Stimulated activated CD8-positive, alpha-beta memory T cell treated with anti-CD3 and anti-CD28 coated beads, Interleukin-7, amount 100 ng/mL, for 1 hour (primary cell): ENCODE data around the gene CBLIF.
"Not testable (repeated sequence)": the region's sequence is repeated elsewhere in the genome, so short reads cannot be mapped to it uniquely, and the experiment has no call there.

Source experiments
- DNase-seq, 2 donors: peaks; one replicate each; pipeline ENCODE4 v3.0.0-alpha.2; 2020; ENCODE audit warnings: low read depth in 2 of 2

Gene CBLIF

DNA sequence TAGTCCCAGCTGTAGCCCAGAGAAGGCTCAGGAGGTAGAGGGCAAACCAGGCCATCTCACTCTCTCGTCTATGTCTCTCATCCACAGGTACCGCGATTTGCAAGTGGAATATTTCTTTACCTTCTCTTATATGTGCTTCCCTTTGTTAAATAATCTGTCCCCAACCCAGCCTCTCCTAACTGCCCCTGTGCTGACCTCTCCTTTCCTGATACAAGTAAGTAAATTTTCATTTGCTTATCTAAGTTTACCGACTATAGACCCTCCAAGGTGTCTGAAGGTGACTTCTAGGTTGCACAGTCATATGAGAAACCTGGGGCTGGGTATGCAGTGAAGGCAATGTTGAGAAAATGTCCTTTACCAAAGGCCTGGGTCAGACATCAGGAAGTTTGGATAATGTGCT, at the start of gene CBLIF:
Gene CBLIF (minus strand): TSS at position 101 of the 400 bp plus-strand sequence. CDS start 46 bp downstream, at position 55.
- DNase-seq: no peak

DNA sequence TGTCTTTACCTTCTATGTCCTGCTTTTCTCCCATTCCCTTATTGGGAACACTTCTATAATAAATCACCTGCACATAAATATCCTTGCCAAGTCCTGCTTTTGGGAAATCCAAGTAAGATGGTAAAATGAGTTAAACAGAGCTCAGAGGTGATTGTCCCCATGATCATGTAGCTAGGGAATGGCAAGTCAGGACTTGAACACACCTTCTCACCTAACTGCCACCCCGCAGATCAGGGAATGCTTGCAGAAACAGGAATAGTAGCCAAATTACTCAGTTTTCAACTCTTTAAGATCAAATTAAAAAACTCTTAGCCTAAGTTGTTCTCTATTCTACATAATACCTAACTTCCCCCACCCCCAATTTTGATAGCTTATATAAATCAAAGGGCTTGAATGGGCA, 49.3 kb upstream of the CBLIF start:
- no peak for DNase-seq

DNA sequence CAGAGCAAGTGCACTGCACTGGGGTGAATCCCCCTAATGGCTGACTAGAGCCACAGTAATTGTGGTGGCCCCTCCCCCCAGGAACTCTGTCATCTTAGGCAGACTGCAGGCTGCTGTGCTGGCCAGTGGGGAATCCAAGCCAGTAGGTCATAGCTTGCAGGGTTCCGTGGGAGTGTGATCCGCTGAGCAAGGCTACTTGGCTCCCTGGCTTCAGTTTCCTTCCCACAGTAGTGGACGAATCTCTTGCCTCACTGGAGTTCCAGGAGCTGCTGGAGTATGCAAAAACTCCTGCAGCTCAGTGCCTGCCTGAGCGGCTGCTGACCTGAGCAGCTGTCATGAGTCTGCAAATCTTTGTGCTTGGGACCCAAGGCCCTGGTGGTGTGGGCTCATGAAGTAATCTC, 46.5 kb upstream of the CBLIF start:
- DNase-seq: no peak

DNA sequence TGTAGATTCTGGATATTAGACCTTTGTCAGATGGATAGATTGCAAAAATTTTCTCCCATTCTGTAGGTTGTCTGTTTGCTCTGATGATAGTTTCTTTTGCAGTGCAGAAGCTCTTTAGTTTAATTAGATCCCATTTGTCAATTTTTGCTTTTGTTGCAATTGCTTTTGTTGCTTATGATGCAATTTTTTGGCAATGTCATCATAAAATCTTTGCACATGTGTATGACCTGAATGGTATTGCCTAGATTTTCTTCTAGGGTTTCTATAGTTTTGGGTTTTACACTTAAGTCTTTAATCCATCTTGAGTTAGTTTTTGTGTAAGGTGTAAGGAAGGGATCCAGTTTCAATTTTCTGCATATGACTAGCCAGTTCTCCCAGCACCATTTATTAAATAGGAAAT, 41.9 kb upstream of the CBLIF start:
- not testable (repeated sequence) for DNase-seq

DNA sequence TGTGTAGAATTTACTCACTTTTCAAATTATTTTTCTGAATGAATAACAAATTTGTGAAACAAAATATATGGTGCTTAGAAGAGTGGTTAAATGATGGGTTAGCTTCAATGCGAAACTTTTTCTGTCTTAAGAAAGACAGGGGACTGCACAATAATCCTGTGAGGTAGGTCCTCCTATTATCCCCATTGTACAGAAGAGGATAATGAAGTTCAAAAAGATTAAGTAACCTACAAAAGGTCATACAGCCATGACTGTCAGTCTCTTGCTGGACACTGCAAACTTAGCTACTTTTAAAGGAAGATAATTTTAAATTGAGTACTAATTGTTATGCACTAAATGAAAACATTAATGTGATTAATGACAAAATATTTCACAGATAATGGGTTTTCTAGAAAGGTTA, 38.3 kb upstream of the CBLIF start:
- DNase-seq: no peak

DNA sequence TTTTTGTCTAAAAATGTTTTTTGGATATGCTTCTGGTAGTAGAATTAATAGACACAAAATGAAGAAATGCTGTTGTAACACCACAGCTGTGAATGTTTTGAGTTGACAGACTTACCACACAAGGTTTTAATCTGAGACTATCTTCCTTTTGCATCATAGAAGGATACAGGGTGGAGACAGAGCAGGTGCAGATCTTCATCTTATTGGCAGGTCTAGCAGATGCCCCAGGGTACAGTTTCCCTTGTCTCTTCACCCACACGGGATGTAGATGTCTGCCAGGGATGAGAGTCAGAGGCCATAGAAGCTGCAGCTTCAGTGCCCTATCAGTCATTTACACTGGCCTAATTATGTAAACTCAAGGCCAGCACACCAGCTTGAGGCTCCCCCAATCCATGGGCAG, 34.3 kb upstream of the CBLIF start:
- DNase-seq: no peak

DNA sequence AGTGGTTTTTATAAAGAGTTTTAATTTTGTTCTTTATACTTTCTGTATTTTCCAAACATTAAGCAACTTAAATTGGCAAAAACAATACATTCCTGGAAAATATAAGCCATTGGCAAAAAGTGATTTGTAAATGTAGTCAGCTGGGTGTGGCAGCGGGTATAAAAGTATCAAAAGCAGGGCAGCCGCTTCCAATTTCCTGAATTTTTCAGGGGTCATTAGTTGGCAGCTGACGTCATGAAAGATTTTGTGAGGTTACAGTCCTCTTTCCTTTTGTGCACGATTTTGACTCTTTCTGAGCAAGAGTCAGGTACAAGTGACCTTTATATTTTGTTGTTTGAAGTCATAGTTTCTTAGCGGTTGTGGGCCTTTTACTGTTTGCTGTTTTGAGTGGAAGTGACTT, 33.3 kb upstream of the CBLIF start, which contains the start of gene OOSP3:
Gene OOSP3 (plus strand): TSS at position 208 of the 400 bp plus-strand sequence. CDS start 27 bp downstream, at position 235.
- no peak for DNase-seq

DNA sequence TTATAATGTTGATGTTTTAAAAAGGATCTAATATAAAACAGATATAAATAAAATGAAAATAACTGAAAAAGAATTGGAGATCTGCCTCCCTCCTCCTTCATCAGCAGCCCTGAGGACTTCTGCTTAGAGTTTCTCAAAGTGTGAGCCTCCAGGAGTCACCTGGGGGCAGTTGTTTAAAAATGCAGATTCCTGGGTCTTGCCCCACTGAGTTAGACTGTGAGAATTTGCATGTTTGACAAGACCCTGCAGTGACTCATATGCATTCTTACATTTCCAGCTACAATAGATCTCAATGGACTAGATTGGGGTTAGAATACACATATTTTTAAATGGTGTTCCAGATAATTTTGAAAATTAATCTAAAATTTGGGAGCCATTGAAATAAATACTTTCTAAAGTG, 32.5 kb upstream of the CBLIF start:
- no peak for DNase-seq

DNA sequence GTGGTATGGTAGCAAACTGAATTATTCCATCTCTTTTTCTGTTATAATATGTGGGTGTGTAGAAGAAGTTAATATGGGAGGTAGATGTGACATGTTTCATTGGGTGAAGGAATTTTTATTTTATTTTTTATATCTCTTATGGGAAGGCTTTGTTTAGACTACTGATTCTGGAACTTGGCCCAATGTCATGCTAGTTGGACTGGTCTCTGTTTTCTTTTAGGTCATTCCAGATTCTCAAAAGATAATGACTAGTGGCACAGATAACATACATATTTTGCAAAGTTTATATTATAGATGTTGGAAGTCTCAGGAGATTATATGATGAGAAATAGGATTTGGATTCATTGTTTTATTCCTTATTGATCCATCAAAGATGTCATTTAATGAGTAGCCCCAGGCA, 32.0 kb upstream of the CBLIF start:
- DNase-seq: no peak

DNA sequence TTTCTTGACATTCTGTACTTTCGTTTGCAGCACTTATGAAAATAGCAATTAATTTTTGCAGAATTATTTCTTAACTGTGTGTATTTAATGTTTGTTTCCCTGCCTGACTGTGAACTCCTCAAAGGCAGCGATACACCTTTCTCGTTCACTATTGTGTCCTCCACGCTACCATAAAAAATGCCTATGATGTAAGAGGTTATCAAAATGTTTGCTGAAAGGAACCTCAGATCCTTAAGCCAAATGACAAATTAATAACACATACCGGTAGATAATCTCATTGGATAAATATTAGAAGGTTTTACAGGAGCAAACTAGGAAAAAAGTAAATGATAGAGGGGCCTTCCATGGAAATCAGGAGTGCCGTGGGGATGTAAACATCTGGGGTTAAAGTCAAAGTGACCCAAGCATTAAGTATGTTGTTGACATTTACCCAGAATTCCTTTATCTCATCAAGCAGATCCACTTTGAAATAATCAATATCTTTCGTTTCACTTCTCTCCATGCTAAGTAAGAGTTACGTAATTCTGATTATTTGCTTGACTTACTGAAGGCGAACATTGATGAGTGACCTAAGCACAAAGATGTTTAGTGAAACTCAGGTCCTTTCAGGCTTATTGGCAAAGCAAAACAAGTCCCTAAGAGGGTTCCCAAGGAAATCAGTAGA, 30.7 kb upstream of the CBLIF start:
- DNase-seq: no peak

DNA sequence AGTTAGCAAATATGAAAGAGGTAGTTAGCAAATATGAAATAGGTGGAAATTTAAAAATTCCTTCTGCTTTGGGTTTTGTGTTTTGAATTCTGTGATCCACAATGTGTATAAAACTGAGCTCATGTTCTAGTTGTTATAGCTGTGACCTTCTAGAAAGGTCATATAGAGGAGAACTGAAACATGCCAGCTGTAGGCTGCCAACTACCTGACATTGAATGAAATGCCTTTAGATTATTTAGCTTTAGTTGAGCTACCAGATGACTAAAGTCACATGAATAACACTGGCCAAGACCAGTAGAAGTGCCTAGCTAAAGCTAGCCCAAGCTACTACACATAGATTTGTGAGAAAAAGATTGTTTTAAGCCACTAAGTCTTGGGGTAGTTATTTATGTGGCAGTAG, 26.8 kb upstream of the CBLIF start:
- no peak for DNase-seq

DNA sequence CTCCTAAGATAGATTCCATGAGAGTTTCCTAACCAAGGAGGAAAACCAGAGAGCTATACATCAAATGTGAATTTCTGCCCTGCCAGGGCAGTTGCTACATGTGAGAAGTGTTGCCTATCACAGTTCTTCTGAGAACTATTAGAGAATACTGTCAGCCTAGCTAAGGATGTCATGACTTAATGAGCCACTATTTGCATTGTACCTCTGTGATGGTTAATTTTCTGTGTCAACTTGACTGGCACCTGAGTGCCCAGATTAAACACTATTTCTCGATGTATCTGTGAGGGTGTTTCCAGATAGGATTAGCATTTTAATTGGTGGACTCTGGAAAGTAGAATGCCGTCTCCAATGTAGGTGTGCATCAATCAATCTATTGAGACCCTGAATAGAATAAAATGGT, 22.6 kb upstream of the CBLIF start:
- no peak for DNase-seq

DNA sequence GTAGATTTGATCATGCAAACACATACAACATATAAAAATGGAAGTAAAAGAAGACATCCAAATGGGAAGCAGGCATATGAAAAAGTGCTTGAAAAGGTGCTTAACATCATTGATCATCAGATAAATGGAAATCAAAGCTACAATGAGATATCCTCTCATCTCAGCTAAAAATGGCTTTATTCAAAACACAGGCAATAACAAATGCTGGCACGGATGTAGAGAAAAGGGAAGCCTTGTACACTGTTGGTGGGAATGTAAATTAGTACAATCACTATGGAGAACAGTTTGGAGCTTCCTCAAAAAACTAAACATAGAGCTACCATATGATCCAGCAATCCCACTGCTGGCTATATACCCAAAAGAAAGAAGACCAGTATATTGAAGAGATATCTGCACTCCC, 21.5 kb upstream of the CBLIF start:
- no peak for DNase-seq

DNA sequence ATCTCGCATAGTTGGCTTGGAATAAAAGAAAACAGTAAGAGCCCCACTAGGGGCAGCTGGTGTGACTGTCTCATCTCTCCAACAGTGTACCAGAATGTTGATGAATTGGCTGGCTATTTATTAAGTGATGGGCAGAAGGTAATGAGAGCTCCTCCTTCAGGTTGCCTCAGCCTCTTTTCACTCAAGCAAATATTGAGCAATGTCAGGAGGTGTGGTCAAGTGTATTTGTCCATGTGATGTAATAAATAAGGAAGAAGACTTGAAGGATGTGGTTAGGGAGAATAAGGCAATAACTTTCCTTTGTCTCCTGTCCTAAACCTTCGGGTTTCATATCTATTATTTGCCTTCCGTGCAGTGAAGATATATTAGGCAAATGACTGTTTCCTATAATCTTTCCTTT, 21.1 kb upstream of the CBLIF start, which contains the start of gene TCN1:
Gene TCN1 (minus strand): TSS at position 91 of the 400 bp plus-strand sequence. CDS start 17 bp downstream, at position 74.
- no peak for DNase-seq

DNA sequence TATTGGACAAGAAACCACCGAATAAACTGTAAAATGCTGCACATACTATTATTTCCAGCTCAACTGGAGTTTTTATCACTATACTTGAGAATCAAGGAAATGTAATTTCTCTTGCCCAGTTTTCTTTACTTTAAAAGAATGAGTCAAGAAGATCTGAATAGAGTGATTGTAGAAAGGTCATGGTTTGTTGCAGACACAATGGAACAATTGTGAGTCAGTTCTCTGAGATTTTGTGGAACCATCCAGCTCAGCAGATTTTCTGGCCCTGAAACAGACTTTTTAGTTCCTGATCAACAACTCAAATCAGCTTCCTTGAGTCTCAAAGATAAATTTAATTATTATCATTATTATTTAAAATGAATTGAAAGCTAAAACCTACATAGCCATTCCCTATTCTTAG, 19.7 kb upstream of the CBLIF start:
- no peak for DNase-seq

DNA sequence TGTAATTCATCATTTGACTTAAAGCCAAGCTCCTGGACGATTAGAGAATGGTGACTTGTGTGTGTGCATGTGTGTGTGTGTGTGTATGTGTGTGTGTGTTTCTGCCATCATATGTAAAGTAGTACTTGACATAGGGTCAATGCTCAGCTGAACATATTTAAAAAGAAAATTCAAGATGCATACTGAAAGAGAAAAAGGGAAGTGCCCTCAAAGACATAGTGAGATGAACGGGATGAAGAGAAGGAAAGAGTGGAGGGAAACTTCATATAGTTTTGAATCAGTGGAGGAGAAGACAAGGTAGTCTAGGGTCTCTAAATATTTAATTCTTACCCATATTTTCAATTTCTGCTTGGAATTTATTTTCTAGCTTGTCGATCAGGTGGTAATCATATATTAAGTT, 17.0 kb upstream of the CBLIF start:
- DNase-seq: no peak

DNA sequence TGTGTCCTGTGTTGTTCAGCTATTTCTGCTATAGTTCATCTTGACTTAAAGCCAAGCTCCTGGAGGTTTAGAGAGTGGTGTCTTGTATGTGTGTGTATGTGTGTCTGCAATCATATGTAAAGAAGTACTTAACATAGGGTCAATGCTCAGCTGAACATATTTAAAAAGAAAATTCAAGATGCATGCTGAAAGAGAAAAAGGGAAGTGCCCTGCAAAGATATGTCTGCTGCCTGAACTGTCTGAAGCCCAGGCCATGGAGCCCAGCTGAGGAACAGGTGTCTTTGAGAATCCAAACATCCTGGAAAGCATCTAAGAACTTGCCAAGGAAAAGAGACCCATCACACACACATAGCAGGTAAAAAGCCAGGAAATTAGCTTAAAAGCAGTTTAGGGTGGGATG, 14.4 kb upstream of the CBLIF start:
- no peak for DNase-seq

DNA sequence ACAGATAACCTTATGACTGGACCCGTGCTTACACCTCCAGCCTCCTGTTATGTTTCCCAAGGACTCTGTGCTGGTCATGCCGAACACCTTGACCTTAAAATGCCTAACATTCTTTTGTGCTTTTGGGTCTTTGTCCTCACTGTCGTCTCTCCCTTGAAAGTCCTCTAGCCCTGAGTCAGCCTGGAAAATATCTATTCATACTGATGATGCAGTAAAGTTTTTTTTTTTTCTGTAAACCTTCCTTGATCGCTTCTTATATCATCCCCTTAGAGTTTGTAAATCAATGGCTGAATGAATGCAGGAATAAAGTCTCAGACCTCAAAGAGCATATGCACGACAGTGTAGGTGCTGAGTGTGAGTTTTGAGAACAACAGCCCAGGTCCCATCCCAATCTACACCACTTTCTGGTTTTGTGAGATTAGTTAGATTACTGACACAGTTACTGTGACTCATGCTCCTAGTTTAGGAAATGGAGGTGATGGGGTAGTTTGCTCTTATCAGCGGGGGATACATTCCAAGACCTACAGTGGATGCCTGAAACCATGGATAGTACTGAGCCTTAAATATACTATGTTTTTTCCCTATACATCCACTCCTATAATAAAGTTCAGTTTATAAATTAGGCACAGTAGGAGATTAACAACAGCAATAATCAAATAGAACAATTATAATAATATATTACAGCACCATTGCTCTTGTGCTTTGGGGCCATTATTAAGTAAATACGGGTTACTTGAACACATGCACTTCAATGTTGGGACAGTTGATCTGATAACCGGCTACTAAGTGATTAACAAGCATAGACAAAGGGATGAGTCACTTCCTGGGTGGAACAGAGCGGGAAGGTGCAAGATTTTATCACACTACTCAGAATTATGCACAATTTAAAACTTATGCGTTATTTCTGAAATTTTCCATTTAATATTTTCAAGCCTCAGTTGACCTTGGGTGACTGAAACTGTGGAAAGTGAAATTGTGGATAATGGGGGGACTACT, 12.4 kb upstream of the CBLIF start:
- no peak for DNase-seq

DNA sequence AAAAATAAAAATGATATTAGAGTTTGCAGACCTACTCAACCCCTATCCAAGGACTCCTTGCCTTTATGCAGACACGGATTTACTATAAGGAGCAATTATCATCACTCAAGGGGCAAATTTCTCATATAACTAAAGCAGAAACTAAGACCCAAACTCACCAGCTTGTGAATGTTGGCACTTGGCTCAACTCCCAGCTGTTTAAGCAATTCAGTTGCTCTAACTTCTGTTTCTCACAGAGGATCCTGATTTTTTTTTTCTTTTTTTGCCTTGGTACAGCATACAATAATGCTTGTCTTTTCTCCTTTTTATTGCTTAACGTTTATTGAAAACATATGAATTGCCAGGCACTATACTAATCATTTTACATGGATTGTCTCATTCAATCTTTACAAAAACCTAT, 9.6 kb upstream of the CBLIF start:
- DNase-seq: no peak

DNA sequence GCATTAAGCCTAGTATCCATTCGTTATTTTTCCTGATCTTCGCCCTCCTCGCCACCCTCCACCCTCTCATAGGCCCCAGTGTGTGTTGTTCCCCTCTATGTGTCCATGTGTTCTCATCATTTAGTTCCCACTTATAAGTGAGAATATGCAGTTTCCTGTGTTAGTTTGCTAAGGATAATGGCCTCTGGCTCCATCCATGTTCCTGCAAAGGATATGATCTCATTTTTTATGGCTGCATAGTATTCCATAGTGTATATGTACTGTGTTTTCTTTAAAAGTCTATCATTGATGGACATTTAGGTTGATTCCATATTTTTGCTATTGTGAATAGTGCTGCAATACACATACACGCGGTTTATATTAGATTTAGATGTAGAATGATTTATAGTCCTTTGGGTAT, 6.1 kb upstream of the CBLIF start:
- not testable (repeated sequence) for DNase-seq

DNA sequence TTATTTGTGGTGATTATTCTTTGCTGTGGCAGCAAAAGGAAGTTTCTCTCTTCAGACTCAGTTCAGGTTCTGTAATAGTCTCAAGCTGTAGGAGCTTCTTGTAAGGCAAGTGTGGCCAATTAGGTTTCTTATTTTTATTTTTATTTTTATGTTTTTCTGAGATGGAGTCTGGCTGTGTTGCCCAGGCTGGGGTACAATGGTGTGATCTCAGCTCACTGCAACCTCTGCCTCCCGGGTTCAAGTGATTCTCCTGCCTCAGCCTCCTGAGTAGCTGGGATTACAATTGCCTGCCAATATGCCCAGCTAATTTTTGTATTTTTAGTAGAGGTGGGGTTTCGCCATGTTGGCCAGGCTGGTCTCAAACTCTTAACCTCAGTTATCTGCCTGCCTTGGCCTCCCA, 4.3 kb upstream of the CBLIF start:
- DNase-seq: not testable (repeated sequence)

DNA sequence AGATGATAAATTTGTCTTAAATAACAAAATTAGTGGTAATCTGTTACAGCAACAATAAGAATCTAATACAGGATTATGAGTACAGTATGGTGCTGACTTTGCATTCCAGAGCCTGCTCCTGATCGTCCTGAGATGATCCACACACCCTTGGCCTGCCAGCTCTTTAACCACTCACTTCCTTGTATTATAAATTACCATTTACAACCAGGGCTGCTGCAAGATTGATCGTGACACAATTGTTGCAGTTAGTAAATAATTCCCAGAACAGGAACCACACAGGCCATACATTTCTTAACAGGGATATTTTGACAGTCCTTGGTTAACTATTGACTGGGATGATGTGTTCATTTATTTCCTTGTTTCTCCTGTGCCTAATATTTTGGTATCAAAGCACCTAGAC, 3.8 kb upstream of the CBLIF start:
- no peak for DNase-seq

DNA sequence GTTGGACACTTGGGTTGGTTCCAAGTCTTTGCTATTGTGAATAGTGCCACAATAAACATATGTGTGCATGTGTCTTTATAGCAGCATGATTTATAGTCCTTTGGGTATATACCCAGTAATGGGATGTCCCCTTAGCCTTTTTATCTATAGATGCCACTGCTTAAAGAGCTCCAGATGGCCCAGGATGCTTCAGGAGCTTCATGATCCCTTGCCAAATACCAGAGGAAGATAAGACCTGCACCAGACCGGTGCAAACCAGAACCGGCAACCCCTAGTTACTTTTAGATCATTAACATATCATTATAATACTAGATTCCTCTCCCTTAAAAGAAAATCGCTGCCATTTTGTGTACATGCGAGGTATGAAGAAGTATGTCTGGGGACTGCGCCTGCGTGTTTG, 3.1 kb upstream of the CBLIF start:
- not testable (repeated sequence) for DNase-seq
